GM19043 (cell line): Measurements from ENCODE around the gene MAP2K7.

Experiments
- ATAC-seq: cut with Tn5 transposase; IDR thresholded peaks from one replicate; pipeline ENCODE4 v1.9.1; 2021; ENCODE audit warnings: low read depth; ENCODE audit not compliant: unreplicated experiment

Gene MAP2K7

GRCh38 chr19:7905859-7906258 is 2.2 kb downstream of the MAP2K7 start:
- no peak for ATAC-seq

- no peak for ATAC-seq
Measured at GRCh38 chr19:7907122-7907521, 3.4 kb downstream of the MAP2K7 start.

GRCh38 chr19:7907544-7907943 is 3.9 kb downstream of the MAP2K7 start:
- ATAC-seq: no peak

GRCh38 chr19:7908078-7908699 is 4.5 kb downstream of the MAP2K7 start:
- no peak for ATAC-seq

GRCh38 chr19:7908742-7909461 is 5.2 kb downstream of the MAP2K7 start:
- no peak for ATAC-seq

DNA sequence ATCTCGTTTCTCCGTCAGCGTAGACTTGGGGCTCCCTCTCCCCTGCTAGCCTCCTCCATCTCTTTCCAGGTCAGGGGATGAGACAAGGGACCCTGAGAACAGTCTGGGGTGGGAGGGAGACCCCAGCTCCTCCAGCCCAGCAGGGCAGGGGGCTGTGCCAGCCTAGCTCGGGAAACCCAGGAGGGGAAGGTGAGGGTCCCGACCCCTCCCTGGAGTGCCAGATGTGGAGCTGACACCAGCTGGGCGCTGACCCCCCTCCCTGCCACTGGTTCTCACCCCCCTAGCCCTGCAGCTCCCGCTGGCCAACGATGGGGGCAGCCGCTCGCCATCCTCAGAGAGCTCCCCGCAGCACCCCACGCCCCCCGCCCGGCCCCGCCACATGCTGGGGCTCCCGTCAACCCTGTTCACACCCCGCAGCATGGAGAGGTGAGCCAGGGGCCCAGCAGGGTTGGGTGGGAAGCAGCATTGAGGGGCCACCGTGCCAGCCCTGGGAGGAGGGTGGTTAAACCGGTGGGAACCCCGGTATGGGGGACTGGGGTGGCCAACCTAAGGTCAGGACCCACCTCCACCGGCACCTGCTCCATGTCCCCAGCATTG is 5.9 kb downstream of the MAP2K7 start:
- no peak for ATAC-seq

DNA sequence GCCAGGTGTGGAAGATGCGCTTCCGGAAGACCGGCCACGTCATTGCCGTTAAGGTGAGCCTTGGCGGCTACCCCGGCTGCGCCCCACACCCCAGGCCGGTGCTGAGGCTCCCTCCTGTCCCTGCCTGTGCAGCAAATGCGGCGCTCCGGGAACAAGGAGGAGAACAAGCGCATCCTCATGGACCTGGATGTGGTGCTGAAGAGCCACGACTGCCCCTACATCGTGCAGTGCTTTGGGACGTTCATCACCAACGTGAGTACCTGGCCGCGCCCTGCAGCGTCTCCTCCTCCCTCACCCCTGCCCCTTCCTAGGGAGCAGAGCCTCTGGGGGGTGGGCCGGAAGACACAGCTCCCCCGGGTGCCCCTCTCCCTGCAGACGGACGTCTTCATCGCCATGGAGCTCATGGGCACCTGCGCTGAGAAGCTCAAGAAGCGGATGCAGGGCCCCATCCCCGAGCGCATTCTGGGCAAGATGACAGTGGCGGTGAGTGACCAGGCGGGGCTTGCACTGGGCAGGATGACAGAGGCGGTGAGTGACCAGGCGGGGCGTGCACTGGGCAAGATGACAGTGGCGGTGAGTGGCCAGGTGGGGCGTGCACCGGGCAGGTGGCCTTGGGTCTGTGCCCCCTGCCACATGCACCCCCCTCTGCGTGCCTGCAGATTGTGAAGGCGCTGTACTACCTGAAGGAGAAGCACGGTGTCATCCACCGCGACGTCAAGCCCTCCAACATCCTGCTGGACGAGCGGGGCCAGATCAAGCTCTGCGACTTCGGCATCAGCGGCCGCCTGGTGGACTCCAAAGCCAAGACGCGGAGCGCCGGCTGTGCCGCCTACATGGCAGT is 6.9 kb downstream of the MAP2K7 start:
- ATAC-seq: no peak

DNA sequence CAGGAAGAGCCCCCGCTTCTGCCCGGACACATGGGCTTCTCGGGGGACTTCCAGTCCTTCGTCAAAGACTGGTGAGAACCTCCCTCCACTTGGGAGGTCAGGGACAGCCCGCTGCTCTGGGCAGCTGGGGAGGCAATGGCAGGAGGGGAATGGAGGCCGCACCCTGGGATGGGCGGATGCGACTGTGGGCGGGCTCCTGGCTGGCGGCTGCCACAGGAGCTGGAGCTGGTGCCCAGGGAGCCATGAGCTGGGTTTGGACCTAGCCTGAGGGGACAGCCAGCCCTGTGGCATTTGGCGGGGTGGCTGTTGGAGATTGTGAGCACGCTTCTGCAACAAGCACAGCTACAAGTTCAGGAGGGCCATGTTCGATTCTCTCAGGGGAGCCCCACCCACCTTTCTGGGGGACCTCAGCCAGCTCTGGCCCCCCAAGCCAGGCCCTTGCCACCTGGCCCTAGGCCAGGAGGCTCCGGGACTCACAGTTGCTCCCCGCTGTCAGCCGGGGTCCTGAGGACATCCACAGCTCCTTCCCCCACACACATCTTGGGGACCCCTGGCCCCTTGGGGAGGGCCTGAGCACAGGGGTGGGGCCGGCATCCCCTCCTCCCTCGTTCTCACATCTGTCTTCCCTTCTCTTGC is 7.9 kb downstream of the MAP2K7 start:
- ATAC-seq: no peak

- no peak for ATAC-seq
Measured at GRCh38 chr19:7912144-7912696, 8.5 kb downstream of the MAP2K7 start.

DNA sequence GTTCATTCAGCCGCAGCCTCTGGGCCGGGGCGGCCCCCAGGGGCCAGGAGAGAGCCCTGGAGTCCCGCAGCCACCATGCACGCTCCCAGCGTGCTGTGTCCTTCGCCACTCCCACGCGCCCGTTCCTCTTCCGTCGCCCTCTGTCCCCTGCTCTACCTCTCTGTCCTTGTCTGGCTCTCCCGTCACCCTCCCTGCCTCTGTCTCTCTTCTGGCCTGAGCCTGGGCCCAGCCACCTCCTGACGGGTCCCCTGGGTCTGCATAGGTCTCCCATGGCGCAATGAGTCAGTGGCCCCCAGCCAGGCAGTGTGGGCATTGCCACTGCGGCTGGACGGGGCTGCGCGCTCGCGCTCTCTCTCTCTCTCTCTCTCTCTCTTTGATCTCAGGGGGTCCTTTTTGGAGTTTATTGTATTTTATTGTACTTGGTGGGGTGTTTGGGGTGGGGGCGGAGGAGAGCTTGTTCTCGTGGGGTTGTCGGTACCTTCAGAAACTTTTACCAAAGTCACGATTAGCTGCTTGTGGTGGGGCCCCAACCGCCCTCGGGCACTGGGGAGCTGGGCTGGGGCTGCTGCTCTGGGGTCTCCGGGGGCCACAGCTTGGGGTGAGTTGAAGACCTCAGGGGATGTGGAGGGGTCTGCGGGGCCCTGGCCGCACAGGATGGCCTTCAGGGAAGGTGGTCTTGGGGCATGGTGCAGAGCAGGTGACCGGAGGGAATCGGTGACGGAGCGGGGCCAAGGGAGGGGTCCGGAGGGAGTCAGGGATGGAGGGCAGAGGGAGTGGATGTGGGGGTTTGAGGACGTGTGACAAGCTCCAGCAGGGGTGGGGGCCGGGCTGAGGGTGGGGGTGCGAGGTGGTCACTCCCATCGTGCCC is 9.3 kb downstream of the MAP2K7 start:
- no peak for ATAC-seq

DNA sequence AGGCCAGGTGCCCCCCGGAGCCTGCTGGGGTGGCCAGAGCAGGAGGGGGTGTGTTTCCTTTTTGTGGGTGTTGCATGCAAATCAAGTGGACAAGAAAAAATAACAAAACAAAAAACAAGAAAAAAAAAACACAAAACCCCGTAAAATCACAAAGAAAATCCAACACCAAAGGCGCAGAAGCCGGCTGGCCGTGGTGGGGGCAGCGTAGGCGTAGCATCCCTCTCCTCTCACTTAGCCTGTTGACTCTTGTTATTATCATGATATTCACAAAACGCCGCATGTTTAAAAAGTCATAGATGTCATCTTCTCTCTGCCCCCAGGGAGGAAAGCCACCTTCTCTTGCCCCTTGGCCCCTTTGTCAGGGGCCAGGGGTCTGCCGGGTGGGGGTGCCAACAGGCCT is 10.0 kb downstream of the MAP2K7 start:
- ATAC-seq: no peak

- no peak for ATAC-seq
Measured at GRCh38 chr19:7914099-7914498, 10.4 kb downstream of the MAP2K7 start.

DNA sequence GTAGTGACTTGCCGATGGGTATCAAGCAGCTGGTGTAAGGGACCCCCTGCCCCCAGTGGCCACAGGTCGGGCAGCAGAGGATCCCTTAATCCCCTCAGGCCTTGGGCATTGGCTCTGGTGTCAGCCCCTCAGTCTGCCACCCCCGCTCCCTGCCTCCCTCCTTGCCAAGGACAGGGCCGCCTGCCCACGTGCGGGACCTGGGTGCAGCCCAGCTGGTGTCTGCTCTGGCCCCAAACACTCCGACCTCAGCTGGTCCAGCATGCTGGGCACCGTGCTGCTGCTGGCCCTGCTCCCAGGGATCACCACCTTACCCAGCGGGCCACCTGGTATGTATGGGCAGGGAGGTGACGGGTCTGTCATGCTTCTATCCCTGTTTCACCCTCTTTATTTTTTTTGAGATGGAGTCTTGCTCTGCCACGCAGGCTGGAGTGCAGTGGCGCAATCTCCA is 10.9 kb downstream of the MAP2K7 start, which contains the start of gene TGFBR3L:
Gene TGFBR3L, plus strand, starts transcription at position 233 of the 448 bp plus-strand sequence.
- no peak for ATAC-seq

DNA sequence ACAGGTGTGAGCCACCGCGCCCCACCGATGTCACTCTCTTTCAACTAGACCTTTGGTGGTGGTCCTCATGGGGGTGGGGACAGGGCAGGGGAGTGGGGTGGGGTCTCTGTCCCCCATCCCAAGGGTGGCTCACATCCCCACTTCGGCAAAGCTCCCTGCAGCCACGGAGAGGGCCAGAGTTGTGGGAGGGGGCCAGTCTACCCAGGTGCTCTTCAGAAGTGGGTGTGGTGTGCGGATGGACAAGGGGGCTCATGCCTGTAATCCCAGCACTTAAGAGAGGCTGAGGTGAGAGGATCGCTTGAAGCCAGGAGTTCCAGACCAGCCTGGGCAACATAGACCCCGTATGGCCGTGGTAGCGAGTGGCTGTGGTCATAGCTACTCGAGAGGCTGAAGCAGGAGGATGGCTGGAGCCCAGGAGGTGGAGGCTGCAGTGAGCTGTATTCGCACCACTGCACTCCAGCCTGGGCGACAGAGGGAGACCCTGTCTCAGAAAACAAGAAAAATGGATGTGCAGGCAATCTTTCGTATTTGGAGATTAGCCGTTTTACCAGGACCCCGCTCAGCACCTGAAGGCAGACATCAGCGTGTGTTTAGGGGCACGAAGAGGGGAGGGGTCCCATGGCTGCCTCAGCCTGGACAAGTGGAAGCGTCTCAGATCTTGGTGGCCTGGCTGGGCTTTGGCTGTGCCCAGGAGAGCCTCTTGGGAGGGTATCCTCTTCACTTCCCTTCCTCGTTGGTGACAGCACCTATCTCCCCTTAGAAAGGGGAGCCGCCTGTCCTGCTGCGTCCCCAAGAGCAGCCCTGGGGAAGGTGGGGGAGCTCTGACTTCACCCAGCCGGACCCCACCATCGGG is 11.8 kb downstream of the MAP2K7 start:
- no peak for ATAC-seq

GRCh38 chr19:7916103-7916954 is 12.7 kb downstream of the MAP2K7 start:
- ATAC-seq: no peak

DNA sequence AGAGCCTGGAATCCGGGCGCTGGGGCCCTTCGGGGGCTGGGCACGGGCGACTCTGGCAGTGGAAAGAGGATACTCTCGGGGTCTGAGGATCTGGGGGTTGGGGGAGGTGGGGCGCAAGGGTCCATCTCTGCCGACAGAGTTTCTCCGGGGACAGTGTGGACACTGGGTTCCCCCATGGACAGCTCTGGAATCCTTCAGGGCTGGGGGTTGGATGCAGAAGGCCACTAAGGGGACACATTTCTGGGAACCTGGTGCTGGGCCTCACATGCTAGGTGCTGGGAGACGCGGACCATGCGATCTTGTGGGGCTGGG is 13.2 kb downstream of the MAP2K7 start:
- ATAC-seq: no peak

DNA sequence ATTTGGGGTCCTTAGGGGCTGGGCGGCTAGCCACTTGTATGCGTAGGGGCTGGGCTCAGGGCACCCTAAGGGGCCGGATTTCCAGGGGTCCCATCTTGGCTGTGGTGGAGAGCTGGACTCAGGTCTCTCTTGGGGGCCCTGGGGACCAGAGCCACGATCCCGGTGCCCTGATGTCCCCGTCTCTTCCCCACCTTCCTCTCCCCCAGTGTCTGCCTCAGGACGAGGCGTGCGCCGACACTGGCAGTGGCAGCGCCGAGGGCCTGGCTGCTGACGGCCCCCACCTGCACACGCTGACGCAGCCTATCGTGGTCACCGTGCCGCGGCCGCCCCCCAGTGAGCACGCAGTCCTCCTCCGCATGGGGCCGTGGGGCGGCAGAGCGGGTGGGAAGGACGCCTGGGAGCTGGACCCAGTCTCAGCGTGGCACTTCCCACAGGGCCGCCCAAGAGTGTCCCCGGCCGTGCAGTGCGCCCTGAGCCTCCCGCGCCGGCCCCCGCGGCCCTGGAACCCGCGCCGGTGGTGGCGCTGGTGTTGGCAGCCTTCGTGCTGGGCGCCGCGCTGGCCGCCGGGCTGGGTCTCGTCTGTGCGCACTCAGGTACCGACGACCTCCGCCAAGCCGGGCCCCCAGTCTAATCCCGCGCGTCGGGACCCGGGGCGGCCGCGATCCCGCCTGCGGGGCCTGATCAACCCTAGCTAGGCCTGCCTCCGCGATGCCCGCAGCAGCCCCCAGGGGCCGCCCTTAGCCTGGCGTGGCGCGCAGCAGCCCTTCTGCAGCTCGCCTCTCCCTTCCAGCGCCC is 13.8 kb downstream of the MAP2K7 start:
- ATAC-seq: no peak
